Measurements from ENCODE around the gene MGAT5.

MGAT5 gene

DNA sequence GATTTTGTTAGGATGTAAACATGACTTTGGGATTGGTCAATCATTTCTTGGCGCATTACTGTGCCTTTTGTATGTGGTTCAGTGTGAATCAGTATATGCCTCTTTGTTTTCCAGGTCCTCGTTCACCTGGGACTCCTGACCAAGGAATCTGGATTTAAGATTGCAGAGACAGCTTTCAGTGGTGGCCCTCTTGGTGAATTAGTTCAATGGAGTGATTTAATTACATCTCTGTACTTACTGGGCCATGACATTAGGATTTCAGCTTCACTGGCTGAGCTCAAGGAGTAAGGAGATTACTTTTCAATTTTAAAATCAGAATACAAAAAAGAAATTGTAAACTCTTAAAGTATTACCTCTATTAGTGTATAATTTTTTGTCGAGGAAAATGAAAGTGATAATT lies 87.6 kb downstream of the MGAT5 start:
- DNase-seq: no peak

GRCh38 chr2:134344954-134345697 lies 91.3 kb downstream of the MGAT5 start:
- no peak for DNase-seq

DNA sequence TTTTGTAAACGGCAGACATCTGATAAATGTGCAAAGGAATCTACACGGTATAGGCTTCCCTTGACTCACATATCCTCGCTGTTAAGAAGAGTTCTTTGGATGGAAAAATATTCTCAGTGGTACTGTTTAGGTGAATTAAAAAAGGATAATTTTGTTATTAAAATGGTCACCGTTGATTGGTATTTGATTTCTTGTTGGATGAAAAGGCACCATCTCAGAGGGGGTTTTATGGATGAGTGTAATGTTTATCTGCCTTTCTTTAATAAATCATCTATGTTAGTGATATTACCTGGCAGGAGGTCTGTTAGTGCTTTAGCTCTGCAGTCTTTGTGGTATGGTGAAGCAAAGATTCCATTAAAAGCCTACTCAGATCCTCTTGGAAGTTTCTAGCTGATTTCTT lies 92.3 kb downstream of the MGAT5 start:
- no peak for DNase-seq

- DNase-seq: no peak
Measured at GRCh38 chr2:134347756-134348155, 93.9 kb downstream of the MGAT5 start.

GRCh38 chr2:134348239-134348638 lies 94.4 kb downstream of the MGAT5 start:
- DNase-seq: no peak

DNA sequence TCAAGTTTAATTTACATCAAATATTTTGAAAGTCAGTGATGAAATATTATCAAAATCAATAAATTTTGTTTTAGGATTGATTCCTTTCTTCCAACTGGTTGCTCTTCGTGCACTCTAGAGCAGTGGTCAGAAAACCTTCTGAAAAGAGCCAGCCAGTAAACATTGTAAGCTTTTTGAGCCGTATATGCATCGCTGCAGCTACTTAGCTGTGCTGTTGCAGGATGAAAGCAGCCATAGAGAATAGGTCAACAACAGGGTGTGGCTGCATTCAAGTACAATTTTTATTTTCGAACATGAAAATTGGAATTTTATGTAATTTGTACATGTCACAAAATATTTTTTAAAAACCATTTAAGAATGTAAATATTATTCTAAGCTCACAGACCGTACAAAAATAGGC lies 94.9 kb downstream of the MGAT5 start:
- DNase-seq: no peak

GRCh38 chr2:134351016-134351415 lies 97.1 kb downstream of the MGAT5 start:
- DNase-seq: no peak

DNA sequence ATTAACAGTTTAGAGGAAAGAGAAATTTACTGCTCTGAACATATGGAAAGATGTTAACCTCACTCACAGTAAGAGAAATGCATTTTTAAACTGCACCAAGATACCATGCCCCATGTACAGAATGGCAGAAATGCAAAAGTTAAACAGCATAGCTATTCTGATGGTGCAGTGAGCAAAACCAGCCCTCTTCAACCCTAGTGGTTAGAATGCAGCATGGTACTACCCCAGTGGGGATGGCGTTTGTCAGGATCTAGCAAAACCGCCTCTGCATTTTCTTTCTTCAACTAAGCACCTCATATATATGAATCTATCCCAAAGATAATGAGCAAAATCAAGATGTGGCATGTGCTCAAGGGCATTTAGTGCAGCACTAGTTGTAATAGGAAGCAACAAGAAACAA lies 98.0 kb downstream of the MGAT5 start:
- no peak for DNase-seq

GRCh38 chr2:134352844-134353243 lies 99.0 kb downstream of the MGAT5 start:
- no peak for DNase-seq

- DNase-seq: no peak
Measured at GRCh38 chr2:134354611-134355010, 100.7 kb downstream of the MGAT5 start.

- no peak for DNase-seq
Measured at GRCh38 chr2:134357814-134358213, 103.9 kb downstream of the MGAT5 start.

- no peak for DNase-seq
Measured at GRCh38 chr2:134359367-134360081, 105.7 kb downstream of the MGAT5 start.

- DNase-seq: no peak
Measured at GRCh38 chr2:134360745-134361487, 107.0 kb downstream of the MGAT5 start.

DNA sequence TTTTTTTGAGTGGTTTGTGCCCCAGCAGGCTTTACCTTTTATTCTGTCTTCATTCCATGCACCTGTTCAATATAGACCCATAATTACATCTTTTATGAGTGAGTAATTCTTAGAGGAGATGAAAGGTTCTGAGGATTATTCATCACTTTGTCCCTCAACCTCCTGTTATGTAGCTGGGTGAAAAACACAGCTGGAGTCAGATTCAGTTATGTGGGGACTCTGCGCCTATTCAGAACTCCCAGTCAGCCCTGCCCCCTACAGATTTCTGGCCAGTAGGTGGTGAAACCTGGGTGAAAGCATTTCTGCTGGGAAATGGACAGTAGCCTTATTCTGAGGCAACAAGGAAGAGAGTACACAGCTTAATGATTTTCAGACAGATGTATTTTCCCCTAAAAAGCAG lies 107.8 kb downstream of the MGAT5 start:
- DNase-seq: no peak

GRCh38 chr2:134362152-134362668 lies 108.3 kb downstream of the MGAT5 start:
- DNase-seq: no peak

GRCh38 chr2:134362740-134363139 lies 108.9 kb downstream of the MGAT5 start:
- DNase-seq: no peak

DNA sequence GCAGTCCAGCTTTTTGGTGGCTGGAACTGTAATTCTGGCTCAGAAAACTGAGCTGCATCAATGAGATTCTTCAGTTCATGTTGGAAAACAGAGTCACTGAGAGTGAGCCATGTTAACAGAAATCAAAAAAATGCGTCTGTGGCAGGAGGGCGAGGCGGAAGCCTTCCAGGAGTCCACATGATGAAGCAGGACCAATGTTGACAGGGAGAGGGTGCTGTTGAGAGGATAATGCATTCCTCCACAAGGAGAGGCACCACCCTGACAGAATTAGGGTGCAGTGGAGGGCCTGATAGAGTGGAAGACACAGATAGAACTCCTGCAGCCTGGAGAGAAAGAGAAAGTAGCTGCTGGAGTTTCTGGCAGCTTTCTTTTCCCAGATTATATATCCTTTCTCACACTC lies 111.5 kb downstream of the MGAT5 start:
- no peak for DNase-seq

- no peak for DNase-seq
Measured at GRCh38 chr2:134366359-134366758, 112.5 kb downstream of the MGAT5 start.

DNA sequence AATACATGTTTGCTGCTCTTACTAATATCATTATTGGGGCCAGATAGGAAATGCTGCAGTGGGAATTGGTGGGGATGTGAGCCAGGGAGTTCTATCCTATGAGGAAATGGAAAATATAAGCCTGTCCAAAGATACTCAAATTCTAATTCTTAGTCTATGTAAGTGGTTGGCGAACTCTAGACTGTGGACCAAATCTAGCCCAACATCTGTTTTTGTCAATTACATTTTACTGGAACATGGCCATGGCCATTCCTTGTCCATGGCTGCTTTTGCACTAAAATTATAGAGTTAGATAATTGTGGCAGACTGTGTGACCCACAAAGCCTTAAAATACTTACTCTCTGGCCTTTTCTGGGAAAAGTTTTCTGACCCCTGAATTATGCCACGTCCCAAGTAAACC lies 113.3 kb downstream of the MGAT5 start:
- DNase-seq: no peak

DNA sequence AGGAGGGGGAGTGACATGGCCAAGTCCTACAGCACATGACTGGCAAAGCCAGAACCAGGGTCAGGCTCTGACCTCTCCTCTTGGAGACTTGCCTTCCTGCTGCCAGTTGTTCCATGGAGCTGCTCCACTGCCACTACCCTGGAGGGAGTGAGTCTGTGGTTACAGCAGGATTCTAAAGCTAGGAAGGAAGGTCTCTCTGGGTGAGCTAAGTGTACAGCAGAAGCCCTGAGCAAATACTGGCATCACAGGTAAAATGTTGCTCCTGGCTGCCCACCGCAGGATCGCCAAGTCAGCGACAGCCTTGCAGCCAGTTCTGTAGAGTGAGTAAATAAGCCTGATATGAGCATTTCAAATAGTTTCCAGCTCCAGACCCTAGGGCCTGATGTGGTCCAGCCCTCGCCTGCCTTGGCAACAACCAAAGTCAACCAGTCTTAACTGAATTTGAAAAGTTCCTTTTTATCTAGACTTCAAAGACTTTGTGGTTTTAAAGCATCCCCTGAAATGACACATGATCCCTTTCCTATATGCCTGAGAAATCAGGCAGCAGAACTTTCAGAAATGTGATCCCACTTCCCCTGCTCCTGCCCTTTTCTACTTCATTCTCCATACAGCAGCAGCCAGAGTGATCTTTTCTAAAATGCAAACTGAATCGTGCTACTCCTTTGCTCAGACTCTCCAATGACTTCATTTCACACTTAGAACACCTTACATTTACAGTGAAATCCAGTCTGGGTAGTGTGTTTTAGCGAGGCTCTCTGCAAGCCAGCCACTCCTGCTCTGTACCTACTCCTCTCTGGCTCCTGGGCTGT lies 114.3 kb downstream of the MGAT5 start:
- no peak for DNase-seq

DNA sequence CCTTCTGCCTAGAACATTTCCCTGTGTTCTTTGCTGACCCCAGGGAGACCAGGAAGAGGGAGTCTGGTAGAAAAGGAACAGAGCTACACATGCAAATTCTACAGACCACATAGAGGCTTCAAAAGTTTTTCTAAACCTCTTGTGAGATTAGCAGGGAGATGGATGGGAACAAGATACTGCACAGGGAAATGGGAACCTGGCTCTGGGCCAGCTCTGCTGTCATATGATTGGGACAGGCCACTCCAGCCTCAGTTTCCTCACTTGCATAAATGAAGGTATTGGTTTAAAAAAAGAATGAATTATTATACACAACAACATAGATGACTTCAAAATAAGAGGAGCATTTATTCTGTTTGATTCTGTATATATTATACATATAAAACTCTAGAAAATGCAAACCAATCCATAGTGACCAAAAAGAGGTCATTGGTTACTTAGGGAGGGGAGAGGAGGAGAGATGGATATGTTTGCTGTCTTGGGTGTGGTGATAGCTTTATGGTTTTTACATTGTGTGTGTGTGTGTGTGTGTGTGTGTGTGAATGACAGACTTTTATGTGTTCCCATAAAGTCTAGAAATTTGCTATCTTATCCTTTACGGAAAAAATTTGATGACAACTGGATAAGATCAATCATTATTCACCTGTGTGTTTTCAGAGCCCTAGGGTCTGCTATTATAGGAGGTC lies 115.5 kb downstream of the MGAT5 start:
- no peak for DNase-seq
